Heart right ventricle (tissue), 16 donors: ENCODE results near the gene NFIC. TPM values are rescaled to one million over a fixed set of nuclear protein-coding genes. Genes with fewer than 3 reads are reported as not detected.

Experiments used
- ATAC-seq, 8 donors: fragments of 200-7000 bp; cut with Tn5 transposase; one replicate each; pipeline ENCODE4 v1.9.1; 2020; ENCODE audit warnings: mild to moderate bottlenecking in 8 of 8, moderate library complexity in 8 of 8, moderate number of reproducible peaks in 1 of 8
- DNase-seq, 2 donors: peaks; one replicate each; pipeline ENCODE4 v3.0.0-alpha.2; 2020
- H3K27ac ChIP-seq, 10 donors: fragments of 200-600 bp; sonication (generic) in 2 of 10; one replicate each; pipeline versions ENCODE4 v1.5.0 to v1.8.0; 2020 to 2022; ENCODE audit warnings: mild to moderate bottlenecking in 3 of 10
- H3K27me3 ChIP-seq, 7 donors: fragments of 200-600 bp; one replicate each; pipeline ENCODE4 v1.8.0; 2021 to 2022; ENCODE audit warnings: mild to moderate bottlenecking in 2 of 7
- H3K36me3 ChIP-seq, 9 donors: fragments of 200-600 bp; sonication (generic) in 1 of 9; one replicate each; pipeline versions ENCODE4 v1.5.0 to v1.8.0; 2020 to 2022; ENCODE audit warnings: mild to moderate bottlenecking in 2 of 9
- H3K4me1 ChIP-seq, 9 donors: fragments of 200-600 bp; sonication (generic) in 1 of 9; one replicate each; pipeline versions ENCODE4 v1.5.0 to v1.8.0; 2020 to 2022; ENCODE audit warnings: mild to moderate bottlenecking in 4 of 9
- H3K4me3 ChIP-seq, 10 donors: fragments of 200-600 bp; sonication (generic) in 2 of 10; one replicate each; pipeline versions ENCODE4 v1.5.0 to v1.8.0; 2020 to 2022; ENCODE audit warnings: mild to moderate bottlenecking in 7 of 10, moderate library complexity in 2 of 10
- H3K9me3 ChIP-seq, 11 donors: fragments of 200-600 bp in 10 of 11; sonication (generic) in 2 of 11; one replicate each; pipeline versions ENCODE4 v1.5.0 to v1.8.0; 2013 to 2022; ENCODE audit warnings: mild to moderate bottlenecking in 2 of 11, control low read depth in 1 of 11, moderate library complexity in 1 of 11
- CTCF ChIP-seq, 9 donors: fragments of 200-600 bp; sonication (generic) in 2 of 9; IDR thresholded peaks; one replicate each; pipeline versions ENCODE4 v1.5.0 to v1.8.0; 2021 to 2022; ENCODE audit warnings: antibody characterized with exemption in 9 of 9, mild to moderate bottlenecking in 5 of 9, moderate library complexity in 1 of 9
- WGBS, 2 donors: extraction: QIAGEN DNeasy Blood & Tissue Kit; methylation state at CpG; one replicate each; pipeline ENCODE4 v1.1.7; 2013; ENCODE audit warnings: inconsistent platforms in 1 of 2; 5-methylcytosine and 5-hydroxymethylcytosine counted together
- intact Hi-C, 10 donors: fragments of 100-400 bp; cut with DNase I; formaldehyde crosslinking; loops; one replicate each; pipeline versions ENCODE4 v1.11.1 to v1.14.2; 2022
- polyA plus RNA-seq, 2 donors: library from polyadenylated mRNA; stranded (reverse); fragments of 200-250 nt; gene quantifications; one replicate each; pipeline ENCODE4 v1.2.3, GENCODE V29; 2013
- total RNA-seq, 10 donors: library from RNA; stranded (reverse); fragmentation: NEBNext Ultra II Directional in 3 of 10; extraction: Animal tissue kit (Norgen Biotek cat#: 25700) in 3 of 10; gene quantifications; one replicate each; pipeline versions ENCODE4 v1.2.1 to v1.2.4, GENCODE V29; 2021 to 2023
- donor health status: Arrhythmogenic right ventricular cardiomyopathy.
- donor health status: ischemic (EF 13 %, LVEDD 7.1; RV severe dilation, severe dysfunction).
- donor health status: healthy with polysubstance abuse.
- donor health status: DM: no; HTN: yes; CAD: no.
- donor health status: DM: no; HTN: no; CAD: no.
- donor health status: ischemic (EF 25% LVEDD 6.9; RV normal size, moderate dysfunction).
- donor health status: ischemic (EF 25% LVEDD 5.7; RV mildly dilated, moderate dysfunction).
- donor health status: healthy.
- donor health status: DM: yes; HTN: yes; CAD: no.
- donor health status: Ischemic cardiomyopathy.
- donor health status: ischemic (EF 35%, LVEDD 5.7; RV mildly dilated, moderate dysfunction).
- donor health status: nonischemic (EF 11% LVEDD 7.7; RV severe dilation, severe dysfunction).
- donor health status: DM: yes; HTN: yes; CAD: no.
- donor health status: PGD.
- donor health status: ischemic (EF 29% LVEDD 5.4; RV normal size, mild dysfunction).
- donor health status: nonischemic (EF 23%, LVEDD 6.1; RV moderate dilation, normal function).

The NFIC gene
- total and polyA plus RNA-seq, 12 donors = 52.3 to 217 (median 157) TPM

- Histone ChIP-seq H3K27ac (peak overlapping the region; percentile 47 to 98 (median 84)), H3K36me3 (peaks cover 4 to 82% (median 40%) of the 10 kb centered on the region in 9 donors), H3K4me3 (no peak overlapping the region), H3K4me1 (peaks cover 30 to 47% (median 38%) of the 10 kb centered on the region in 9 donors), H3K9me3 (no peaks in the 10 kb centered on the region), H3K27me3 (no peaks in the 10 kb centered on the region)
- WGBS, 2 donors = 76% methylated on average over 18 of the region's 18 CpGs
- DNase-seq (no peak), ATAC-seq (no peak)
- TF ChIP-seq CTCF (IDR thresholded peaks at IDR 0.05) = no peak
- intact Hi-C loops = no loop called here
Observed at GRCh38 chr19:3456925-3457527, 90.6 kb downstream of the NFIC start.

DNA sequence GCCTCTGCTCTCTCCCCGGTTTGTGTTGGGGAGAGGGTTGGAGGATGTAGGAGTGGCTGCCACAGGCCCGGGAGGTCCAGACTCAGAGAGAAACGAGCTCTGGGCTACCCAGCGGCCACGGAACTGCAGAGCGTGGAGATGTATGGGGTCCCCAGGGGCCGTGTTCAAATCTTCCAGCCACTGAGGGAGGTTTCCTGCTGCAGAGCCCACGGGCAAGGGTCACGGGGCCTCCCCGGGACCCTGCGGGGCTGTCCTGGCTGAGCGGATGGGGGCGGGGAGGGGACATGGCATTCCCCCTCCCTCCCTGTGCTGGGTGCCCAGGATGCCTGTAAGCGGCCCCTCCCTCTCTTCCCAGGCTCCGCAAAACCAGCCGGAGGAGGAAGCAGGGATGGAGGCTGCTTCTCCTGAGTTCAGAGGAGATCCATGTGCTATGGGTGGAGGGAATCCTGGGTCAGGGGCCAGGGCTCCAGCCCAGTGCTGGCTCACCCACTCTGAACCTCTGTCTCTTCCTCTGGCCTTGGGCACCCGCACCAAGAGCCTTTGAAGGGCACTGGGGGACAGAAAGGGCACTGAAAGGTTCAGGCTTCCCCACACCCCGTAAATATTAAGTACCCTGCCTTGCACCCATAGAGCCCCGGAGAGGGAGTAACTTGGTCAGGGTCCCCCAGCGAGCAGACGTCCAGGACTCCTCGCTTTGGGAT, 91.3 kb downstream of the NFIC start:
- intact Hi-C loops = no loop called here
- H3K36me3 ChIP-seq = peaks cover 4 to 82% (median 35%) of the 10 kb centered on the region in 9 donors
- WGBS, 2 donors = 38 to 47% methylated on average over 21 to 22 of the region's 22 CpGs
- H3K4me1 ChIP-seq = peaks cover 30 to 47% (median 38%) of the 10 kb centered on the region in 9 donors
- H3K27ac ChIP-seq = peak overlapping the region; percentile 47 to 98 (median 84)
- no peaks in the 10 kb centered on the region for H3K9me3 ChIP-seq
- no peak for DNase-seq
- no peak for TF ChIP-seq CTCF (IDR thresholded peaks at IDR 0.05)
- peak overlapping the region in 2 of 10 donors; percentile 6 to 14 for H3K4me3 ChIP-seq
- ATAC-seq = peak in 6 of 8 donors; percentile 3 to 24 (median 16)
- H3K27me3 ChIP-seq = no peaks in the 10 kb centered on the region

GRCh38 chr19:3458229-3459088, 92.1 kb downstream of the NFIC start:
- TF ChIP-seq CTCF (IDR thresholded peaks at IDR 0.05) = no peak
- peaks cover 4 to 82% (median 35%) of the 10 kb centered on the region in 9 donors for H3K36me3 ChIP-seq
- intact Hi-C loops = no loop called here
- H3K4me3 ChIP-seq = peak overlapping the region in 3 of 10 donors; percentile 6 to 27 (median 13)
- peak overlapping the region; percentile 47 to 98 (median 84) for H3K27ac ChIP-seq
- H3K4me1 ChIP-seq = peaks cover 30 to 47% (median 38%) of the 10 kb centered on the region in 9 donors
- no peak for DNase-seq
- 39 to 45% methylated on average over 19 of the region's 19 CpGs for WGBS, 2 donors
- H3K9me3 ChIP-seq = no peaks in the 10 kb centered on the region
- peak in 7 of 8 donors; percentile 0 to 52 (median 7) for ATAC-seq
- H3K27me3 ChIP-seq = no peaks in the 10 kb centered on the region
